GM10266 (cell line): Measurements from ENCODE around the gene SMTNL2.
"Not testable (repeated sequence)": the region's sequence is repeated elsewhere in the genome, so short reads cannot be mapped to it uniquely, and the experiment has no call there.

Experiments used
- DNase-seq: peaks from one replicate; pipeline ENCODE4 v3.0.0; 2012; ENCODE audit errors: extremely low spot score
- CTCF ChIP-seq: IDR thresholded peaks from 2 replicates; pipeline ENCODE4 v1.5.1; 2012; ENCODE audit warnings: mild to moderate bottlenecking, low read depth; ENCODE audit not compliant: control insufficient read depth, insufficient read depth; ENCODE audit errors: missing control alignments

SMTNL2 gene

GRCh38 chr17:4586043-4586442 is 1.7 kb downstream of the SMTNL2 start:
- DNase-seq, result no peak
- no peak for TF ChIP-seq CTCF

- TF ChIP-seq CTCF, result no peak
- DNase-seq, result no peak
Observed at GRCh38 chr17:4587195-4587594, 2.9 kb downstream of the SMTNL2 start.

- TF ChIP-seq CTCF, result no peak
- no peak for DNase-seq
Observed at GRCh38 chr17:4587803-4588202, 3.5 kb downstream of the SMTNL2 start.

GRCh38 chr17:4588391-4588790 is 4.1 kb downstream of the SMTNL2 start:
- DNase-seq, result no peak
- TF ChIP-seq CTCF, result no peak

GRCh38 chr17:4588898-4589625 is 4.7 kb downstream of the SMTNL2 start:
- no peak for DNase-seq
- no peak for TF ChIP-seq CTCF

GRCh38 chr17:4590042-4590441 is 5.7 kb downstream of the SMTNL2 start:
- not testable (repeated sequence) for DNase-seq

GRCh38 chr17:4590981-4591453 is 6.7 kb downstream of the SMTNL2 start:
- DNase-seq, result no peak
- TF ChIP-seq CTCF, result no peak

- no peak for DNase-seq
- TF ChIP-seq CTCF, result no peak
Observed at GRCh38 chr17:4591529-4591928, 7.2 kb downstream of the SMTNL2 start.
